GM21529 (cell line): ENCODE measurements around the gene SIK2.
"Not testable (repeated sequence)": the region's sequence is repeated elsewhere in the genome, so short reads cannot be mapped to it uniquely, and the experiment has no call there.

ENCODE experiments used
- ATAC-seq: cut with Tn5 transposase; IDR thresholded peaks from one replicate; pipeline ENCODE4 v1.9.1; 2021; ENCODE audit not compliant: unreplicated experiment

SIK2 gene

GRCh38 chr11:111623527-111624030 is 21.3 kb downstream of the SIK2 start:
- no peak for ATAC-seq

GRCh38 chr11:111624608-111625007 is 22.4 kb downstream of the SIK2 start:
- no peak for ATAC-seq

- ATAC-seq: no peak
These were observed 25.3 kb downstream of the SIK2 start for GRCh38 chr11:111627591-111627990.

GRCh38 chr11:111629499-111629898 is 27.2 kb downstream of the SIK2 start:
- ATAC-seq: no peak

- no peak for ATAC-seq
These were observed 28.9 kb downstream of the SIK2 start for GRCh38 chr11:111631024-111631665.

DNA sequence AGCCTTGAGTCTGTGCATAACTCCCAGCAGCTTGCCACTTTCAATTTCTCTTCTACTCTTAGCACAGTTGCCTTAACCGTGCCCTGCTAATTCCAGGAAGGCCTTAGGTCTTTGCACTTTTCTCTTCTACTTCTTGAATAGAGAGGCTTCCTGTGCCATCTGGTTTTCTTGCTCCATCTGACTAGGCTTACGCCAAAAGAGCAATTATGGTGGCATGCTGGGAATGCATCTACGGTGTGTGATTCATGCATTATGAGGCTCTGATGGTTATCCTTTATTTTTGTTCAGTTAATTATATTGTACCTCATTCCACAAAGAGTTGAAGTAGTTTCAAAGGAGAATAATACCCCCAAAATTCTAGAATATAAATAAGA is 29.4 kb downstream of the SIK2 start:
- ATAC-seq: no peak

- no peak for ATAC-seq
These were observed 30.4 kb downstream of the SIK2 start for GRCh38 chr11:111632516-111633220.

- no peak for ATAC-seq
These were observed 31.0 kb downstream of the SIK2 start for GRCh38 chr11:111633248-111633647.

DNA sequence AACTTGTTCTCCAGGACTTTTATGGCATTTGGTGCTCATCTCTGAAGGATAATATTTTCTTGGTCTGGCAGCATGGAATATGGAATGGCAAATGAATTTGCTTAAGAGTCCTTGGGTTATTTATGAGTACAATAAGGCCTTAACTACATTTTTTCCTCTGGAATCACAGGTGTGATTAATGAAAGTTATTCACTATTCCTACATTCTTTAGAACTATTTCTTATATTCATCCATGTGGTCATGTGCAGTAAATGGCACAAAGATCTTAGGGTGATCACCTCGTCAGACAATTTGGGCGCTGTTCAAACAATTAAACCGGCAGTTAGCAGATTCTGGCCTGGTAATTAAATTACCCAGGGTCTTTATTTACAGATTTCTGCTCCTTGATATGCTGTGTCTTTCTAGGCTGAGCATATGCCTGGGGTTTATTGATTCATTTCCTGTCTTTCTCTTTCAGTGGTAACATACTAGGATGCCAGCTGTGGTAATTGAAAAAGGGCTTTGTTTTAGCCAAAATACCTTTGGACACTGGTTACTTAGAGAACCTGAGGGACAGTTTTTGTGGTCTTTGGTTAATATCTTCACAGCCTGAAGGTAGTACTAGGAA is 31.6 kb downstream of the SIK2 start:
- no peak for ATAC-seq

- ATAC-seq: no peak
These were observed 32.9 kb downstream of the SIK2 start for GRCh38 chr11:111634981-111635705.

GRCh38 chr11:111635706-111636045 is 33.4 kb downstream of the SIK2 start:
- no peak for ATAC-seq

- ATAC-seq: no peak
These were observed 35.6 kb downstream of the SIK2 start for GRCh38 chr11:111637885-111638284.

GRCh38 chr11:111639226-111639925 is 37.1 kb downstream of the SIK2 start:
- no peak for ATAC-seq

- ATAC-seq: no peak
These were observed 39.2 kb downstream of the SIK2 start for GRCh38 chr11:111641339-111642015.

DNA sequence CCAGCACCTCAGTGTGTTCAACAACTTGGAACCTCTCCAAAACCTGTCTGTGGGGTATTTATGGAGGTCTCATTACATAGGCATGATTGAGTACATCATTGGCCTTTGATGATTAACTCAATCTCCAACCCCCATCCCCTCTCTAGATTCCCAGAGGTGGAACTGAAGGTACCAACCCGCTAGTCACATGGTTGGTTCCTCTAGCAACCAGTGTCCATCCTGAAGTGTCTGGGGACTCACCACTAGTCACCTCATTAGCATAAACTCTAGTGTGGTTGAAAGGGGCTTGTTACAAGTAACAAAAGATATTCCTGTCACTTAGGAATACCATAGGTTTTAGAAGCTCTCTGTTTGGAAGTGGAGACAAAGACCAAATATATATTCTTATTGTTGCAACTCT is 40.3 kb downstream of the SIK2 start:
- no peak for ATAC-seq

- ATAC-seq: no peak
These were observed 42.7 kb downstream of the SIK2 start for GRCh38 chr11:111644922-111645321.

GRCh38 chr11:111645657-111646316 is 43.5 kb downstream of the SIK2 start:
- no peak for ATAC-seq

- ATAC-seq: not testable (repeated sequence)
These were observed 49.1 kb downstream of the SIK2 start for GRCh38 chr11:111651336-111651735.

GRCh38 chr11:111652184-111652583 is 49.9 kb downstream of the SIK2 start:
- no peak for ATAC-seq

GRCh38 chr11:111654601-111655000 is 52.4 kb downstream of the SIK2 start:
- no peak for ATAC-seq
